Mesenchymal stem cell (in vitro differentiated cells and primary cell): Measurements from ENCODE around the gene ZSCAN21.

ENCODE experiments used
- DNase-seq: peaks from one replicate; pipeline ENCODE4 v3.0.0-alpha.2; 2013
- H2AFZ ChIP-seq: one replicate; pipeline ENCODE4 v1.6.1; 2013; ENCODE audit warnings: low read depth, mild to moderate bottlenecking, control low read depth, inconsistent platforms, low read length, moderate library complexity
- H2AK5ac ChIP-seq: 2 replicates; pipeline ENCODE4 v1.6.1; 2013; ENCODE audit warnings: low read length, moderate library complexity, mild to moderate bottlenecking, inconsistent platforms; ENCODE audit not compliant: severe bottlenecking
- H2BK120ac ChIP-seq: one replicate; pipeline ENCODE4 v1.6.1; 2013; ENCODE audit warnings: low read depth, mild to moderate bottlenecking, inconsistent platforms, low read length, moderate library complexity
- H2BK12ac ChIP-seq, 2 experiments: one replicate each; pipeline ENCODE4 v1.6.1; 2013; ENCODE audit warnings: inconsistent platforms in 2 of 2, low read length in 2 of 2, mild to moderate bottlenecking in 2 of 2, moderate library complexity in 2 of 2, control low read depth in 1 of 2
- H2BK15ac ChIP-seq: one replicate; pipeline ENCODE4 v1.6.1; 2013; ENCODE audit warnings: mild to moderate bottlenecking, low read depth, inconsistent platforms; ENCODE audit not compliant: poor library complexity, severe bottlenecking
- H2BK5ac ChIP-seq: 2 replicates; pipeline ENCODE4 v1.6.1; 2013; ENCODE audit warnings: low read depth, mild to moderate bottlenecking, low read length, control low read depth, inconsistent platforms; ENCODE audit not compliant: poor library complexity, severe bottlenecking
- H3K14ac ChIP-seq, 2 experiments: one replicate each; pipeline ENCODE4 v1.6.1; 2013; ENCODE audit warnings: inconsistent platforms in 2 of 2, low read length in 2 of 2, control low read depth in 1 of 2, mild to moderate bottlenecking in 1 of 2, moderate library complexity in 1 of 2
- H3K18ac ChIP-seq, 2 experiments: one replicate each; pipeline ENCODE4 v1.6.1; 2013; ENCODE audit warnings: inconsistent platforms in 2 of 2, low read length in 2 of 2, control low read depth in 1 of 2, low read depth in 1 of 2, mild to moderate bottlenecking in 1 of 2
- H3K23ac ChIP-seq, 2 experiments: one replicate each; pipeline ENCODE4 v1.6.1; 2013; ENCODE audit warnings: inconsistent platforms in 2 of 2, low read length in 2 of 2, mild to moderate bottlenecking in 2 of 2, moderate library complexity in 2 of 2, control low read depth in 1 of 2
- H3K27ac ChIP-seq: 2 replicates; pipeline ENCODE4 v1.5.1; 2013; ENCODE audit warnings: mild to moderate bottlenecking, moderate library complexity, low read length, control low read depth, inconsistent platforms; ENCODE audit not compliant: poor library complexity, severe bottlenecking
- H3K27me3 ChIP-seq, 2 experiments: 2 replicates each; pipeline versions ENCODE4 v1.6.1 to v1.7.0; 2013; ENCODE audit warnings: low read length in 2 of 2, mild to moderate bottlenecking in 2 of 2, moderate library complexity in 2 of 2, control low read depth in 1 of 2, inconsistent platforms in 1 of 2; ENCODE audit not compliant: control insufficient read depth in 1 of 2, insufficient read depth in 1 of 2
- H3K36me3 ChIP-seq, 2 experiments: 2 replicates each; pipeline versions ENCODE4 v1.6.1 to v1.7.0; 2013; ENCODE audit warnings: low read length in 2 of 2, control low read depth in 1 of 2, inconsistent platforms in 1 of 2, low read depth in 1 of 2, mild to moderate bottlenecking in 1 of 2; ENCODE audit not compliant: insufficient read depth in 2 of 2, control insufficient read depth in 1 of 2
- H3K4ac ChIP-seq, 2 experiments: one replicate each; pipeline ENCODE4 v1.6.1; 2013; ENCODE audit warnings: inconsistent platforms in 2 of 2, low read length in 2 of 2, mild to moderate bottlenecking in 2 of 2, moderate library complexity in 2 of 2, control low read depth in 1 of 2, low read depth in 1 of 2
- H3K4me1 ChIP-seq: 2 replicates; pipeline ENCODE4 v1.6.1; 2013; ENCODE audit warnings: low read depth, low read length, control low read depth; ENCODE audit not compliant: control insufficient read depth, insufficient read depth
- H3K4me2 ChIP-seq: 2 replicates; pipeline ENCODE4 v1.6.1; 2013; ENCODE audit warnings: low read length, mild to moderate bottlenecking, inconsistent platforms; ENCODE audit not compliant: poor library complexity, severe bottlenecking
- H3K4me3 ChIP-seq, 2 experiments: 2 replicates each; pipeline versions ENCODE4 v1.5.1 to v1.7.0; 2013; ENCODE audit warnings: low read length in 2 of 2, mild to moderate bottlenecking in 2 of 2, control low read depth in 1 of 2, low read depth in 1 of 2; ENCODE audit not compliant: insufficient read depth in 1 of 2
- H3K79me1 ChIP-seq: replicated peaks from 2 replicates; pipeline ENCODE4 v1.6.1; 2013; ENCODE audit warnings: mild to moderate bottlenecking, control low read depth, low read length, inconsistent platforms; ENCODE audit not compliant: poor library complexity, severe bottlenecking
- H3K9ac ChIP-seq: 2 replicates; pipeline ENCODE4 v1.7.0; 2013; ENCODE audit warnings: mild to moderate bottlenecking, low read length, moderate library complexity
- H3K9me3 ChIP-seq: 2 replicates; pipeline ENCODE4 v1.7.0; 2013; ENCODE audit warnings: mild to moderate bottlenecking, low read length; ENCODE audit not compliant: control insufficient read depth
- H4K8ac ChIP-seq: one replicate; pipeline ENCODE4 v1.6.1; 2013; ENCODE audit warnings: inconsistent platforms, mild to moderate bottlenecking, low read length, moderate library complexity
- H4K91ac ChIP-seq: one replicate; pipeline ENCODE4 v1.6.1; 2013; ENCODE audit warnings: mild to moderate bottlenecking, low read length, inconsistent platforms
- WGBS: methylation state at CpG from one replicate; pipeline ENCODE4 v1.1.7; 2013; ENCODE audit warnings: mixed read lengths; 5-methylcytosine and 5-hydroxymethylcytosine counted together

The ZSCAN21 gene

GRCh38 chr7:100040575-100040974 lies 9.0 kb upstream of the ZSCAN21 start:
- Histone ChIP-seq H3K14ac (no peak overlapping the region), H3K23ac (peak overlapping the region in 1 of 2 experiments; percentile 78), H2BK12ac (no peak overlapping the region), H2AFZ (no peak overlapping the region), H3K27me3 (no peaks in the 10 kb centered on the region), H2AK5ac (no peak overlapping the region), H3K9me3 (no peaks in the 10 kb centered on the region), H4K91ac (no peak overlapping the region), H3K4me1 (no peaks in the 10 kb centered on the region), H3K36me3 (peaks cover 8 to 30% of the 10 kb centered on the region in 2 experiments), H2BK120ac (no peak overlapping the region), H3K18ac (no peak overlapping the region), H3K4me2 (no peak overlapping the region), H3K4me3 (no peak overlapping the region), H2BK15ac (no peak overlapping the region), H3K27ac (no peak overlapping the region), H2BK5ac (no peak overlapping the region), H3K79me1 (peaks cover 16% of the 10 kb centered on the region), H3K4ac (peak overlapping the region in 1 of 2 experiments; percentile 37), H4K8ac (no peak overlapping the region), H3K9ac (no peak overlapping the region)
- 94% methylated on average over 7 of the region's 7 CpGs for WGBS
- no peak for DNase-seq

- H4K8ac ChIP-seq = no peak overlapping the region
- WGBS = 90% methylated on average over 6 of the region's 6 CpGs
These were observed 4.9 kb upstream of the ZSCAN21 start for GRCh38 chr7:100044718-100045117.

GRCh38 chr7:100048680-100049079 lies 894 bp upstream of the ZSCAN21 start:
- Histone ChIP-seq H3K9me3 (no peaks in the 10 kb centered on the region), H3K79me1 (peaks cover 11% of the 10 kb centered on the region), H2AFZ (no peak overlapping the region), H3K9ac (no peak overlapping the region), H2BK120ac (no peak overlapping the region), H3K36me3 (peaks cover 3 to 6% of the 10 kb centered on the region in 2 experiments), H2BK5ac (no peak overlapping the region), H2BK12ac (peak overlapping the region in 1 of 2 experiments; percentile 55), H3K18ac (no peak overlapping the region), H3K4me1 (peaks cover 8% of the 10 kb centered on the region), H3K23ac (no peak overlapping the region), H3K4me3 (no peak overlapping the region), H4K91ac (no peak overlapping the region), H3K27me3 (no peaks in the 10 kb centered on the region), H4K8ac (no peak overlapping the region), H3K4me2 (no peak overlapping the region), H3K14ac (no peak overlapping the region), H2BK15ac (no peak overlapping the region), H2AK5ac (peak overlapping the region; percentile 57), H3K4ac (no peak overlapping the region), H3K27ac (no peak overlapping the region)
- DNase-seq = no peak
- WGBS = 96% methylated on average over 4 of the region's 4 CpGs

More at GRCh38 chr7:100044718-100045117, 4.9 kb upstream of the ZSCAN21 start:
- no peak overlapping the region for H2BK15ac ChIP-seq
- H4K91ac ChIP-seq = no peak overlapping the region
- H3K18ac ChIP-seq = no peak overlapping the region
- H3K79me1 ChIP-seq = no peaks in the 10 kb centered on the region
- DNase-seq = no peak
- no peak overlapping the region for H3K4me3 ChIP-seq
- no peak overlapping the region for H2AK5ac ChIP-seq
- H2BK12ac ChIP-seq = no peak overlapping the region
- no peak overlapping the region for H3K4ac ChIP-seq
- H3K14ac ChIP-seq = no peak overlapping the region
- H3K9ac ChIP-seq = no peak overlapping the region
- H3K27ac ChIP-seq = no peak overlapping the region
- peaks cover 2% of the 10 kb centered on the region for H3K4me1 ChIP-seq
- no peak overlapping the region for H3K23ac ChIP-seq
- H3K36me3 ChIP-seq = peaks cover 0 to 4% of the 10 kb centered on the region in 2 experiments
- H3K27me3 ChIP-seq = no peaks in the 10 kb centered on the region
- no peaks in the 10 kb centered on the region for H3K9me3 ChIP-seq
- no peak overlapping the region for H2BK120ac ChIP-seq
- no peak overlapping the region for H2BK5ac ChIP-seq
- H2AFZ ChIP-seq = no peak overlapping the region
- H3K4me2 ChIP-seq = no peak overlapping the region

GRCh38 chr7:100051611-100052010 lies 2.0 kb downstream of the ZSCAN21 start:
- WGBS = 96% methylated on average over 3 of the region's 3 CpGs
- no peak overlapping the region for H3K4me2 ChIP-seq
- H3K79me1 ChIP-seq = peaks cover 15% of the 10 kb centered on the region
- no peak overlapping the region for H2BK5ac ChIP-seq
- no peak overlapping the region for H2AFZ ChIP-seq
- H2BK15ac ChIP-seq = no peak overlapping the region
- no peak for DNase-seq
- H2BK12ac ChIP-seq = no peak overlapping the region
- no peak overlapping the region for H3K27ac ChIP-seq
- H3K18ac ChIP-seq = no peak overlapping the region
- H2BK120ac ChIP-seq = no peak overlapping the region
- peaks cover 3 to 6% of the 10 kb centered on the region in 2 experiments for H3K36me3 ChIP-seq
- peaks cover 8% of the 10 kb centered on the region for H3K4me1 ChIP-seq
- H3K4me3 ChIP-seq = no peak overlapping the region
- H3K14ac ChIP-seq = no peak overlapping the region
- no peak overlapping the region for H3K23ac ChIP-seq
- no peak overlapping the region for H2AK5ac ChIP-seq
- no peaks in the 10 kb centered on the region for H3K27me3 ChIP-seq
- H3K4ac ChIP-seq = no peak overlapping the region
- peak overlapping the region; percentile 24 for H3K9ac ChIP-seq
- no peak overlapping the region for H4K91ac ChIP-seq
- H3K9me3 ChIP-seq = no peaks in the 10 kb centered on the region
- H4K8ac ChIP-seq = no peak overlapping the region
